Gastroesophageal sphincter (tissue), 3 donors: Measurements from ENCODE around the gene ZSCAN18.

Source experiments
- CTCF ChIP-seq, 4 experiments: fragments of 200-600 bp in 2 of 4; fragments of 450-650 bp in 2 of 4; sonication (generic) in 1 of 4; IDR thresholded peaks; one replicate each; pipeline ENCODE4 v1.5.1; 2017 to 2019; ENCODE audit warnings: antibody characterized with exemption in 4 of 4, mild to moderate bottlenecking in 2 of 4, moderate library complexity in 2 of 4
- EP300 ChIP-seq: sonication (generic); formaldehyde crosslinking; IDR thresholded peaks from one replicate; pipeline ENCODE4 v1.6.1; 2017; ENCODE audit warnings: antibody characterized with exemption, mild to moderate bottlenecking
- POLR2A ChIP-seq, 2 donors: fragments of 450-650 bp; IDR thresholded peaks; one replicate each; pipeline ENCODE4 v1.6.1; 2017; ENCODE audit warnings: antibody characterized with exemption in 2 of 2, mild to moderate bottlenecking in 2 of 2, moderate library complexity in 1 of 2
- POLR2AphosphoS5 ChIP-seq: sonication (generic); formaldehyde crosslinking; IDR thresholded peaks from one replicate; pipeline ENCODE4 v1.6.1; 2017; ENCODE audit warnings: antibody characterized with exemption

- TF ChIP-seq POLR2AphosphoS5 (no peak), CTCF (IDR thresholded peaks at IDR 0.05) (no peak), POLR2A (IDR thresholded peaks at IDR 0.05) (no peak), EP300 (no peak)
Measured at GRCh38 chr19:58084596-58085347, 13.3 kb downstream of the ZSCAN18 start.
